IPS-18c (cell line): Measurements from ENCODE around the gene SCUBE1.
"Not testable (repeated sequence)": the region's sequence is repeated elsewhere in the genome, so short reads cannot be mapped to it uniquely, and the experiment has no call there.

ENCODE experiments used
- H3K4me3 ChIP-seq: 2 replicates; pipeline ENCODE4 v1.7.0; 2013; ENCODE audit warnings: low read depth, mild to moderate bottlenecking, low read length, moderate library complexity; ENCODE audit not compliant: insufficient read depth
- H3K9me3 ChIP-seq: one replicate; pipeline ENCODE4 v1.6.1; 2013; ENCODE audit warnings: mild to moderate bottlenecking, low read length, moderate library complexity; ENCODE audit not compliant: control insufficient read depth, insufficient read depth

Gene SCUBE1

GRCh38 chr22:43365715-43366440 lies 22.7 kb upstream of the SCUBE1 start:
- H3K9me3 ChIP-seq = peaks cover 3% of the 10 kb centered on the region

GRCh38 chr22:43364169-43364435 lies 20.9 kb upstream of the SCUBE1 start:
- Histone ChIP-seq H3K4me3 (no peak overlapping the region), H3K9me3 (peaks cover 3% of the 10 kb centered on the region)

More at GRCh38 chr22:43365715-43366440, 22.7 kb upstream of the SCUBE1 start:
- H3K4me3 ChIP-seq = no peak overlapping the region

GRCh38 chr22:43363315-43364168 lies 20.4 kb upstream of the SCUBE1 start:
- H3K9me3 ChIP-seq = peaks cover 3% of the 10 kb centered on the region
- no peak overlapping the region for H3K4me3 ChIP-seq

GRCh38 chr22:43360576-43360975 lies 17.4 kb upstream of the SCUBE1 start:
- Histone ChIP-seq H3K9me3 (no peaks in the 10 kb centered on the region), H3K4me3 (no peak overlapping the region)

GRCh38 chr22:43356881-43357280 lies 13.7 kb upstream of the SCUBE1 start:
- no peak overlapping the region for H3K4me3 ChIP-seq
- no peaks in the 10 kb centered on the region for H3K9me3 ChIP-seq

- not testable (repeated sequence) for H3K9me3 ChIP-seq, H3K4me3 ChIP-seq
Measured at GRCh38 chr22:43355688-43356087, 12.5 kb upstream of the SCUBE1 start.

- Histone ChIP-seq H3K9me3 (no peaks in the 10 kb centered on the region), H3K4me3 (no peak overlapping the region)
Measured at GRCh38 chr22:43351966-43352345, 8.8 kb upstream of the SCUBE1 start.

GRCh38 chr22:43349636-43350035 lies 6.5 kb upstream of the SCUBE1 start:
- H3K4me3 ChIP-seq = no peak overlapping the region
- H3K9me3 ChIP-seq = no peaks in the 10 kb centered on the region

GRCh38 chr22:43346521-43346929 lies 3.4 kb upstream of the SCUBE1 start:
- Histone ChIP-seq H3K9me3 (peaks cover 2% of the 10 kb centered on the region), H3K4me3 (no peak overlapping the region)

- Histone ChIP-seq H3K9me3 (peaks cover 2% of the 10 kb centered on the region), H3K4me3 (no peak overlapping the region)
Measured at GRCh38 chr22:43345761-43346301, 2.7 kb upstream of the SCUBE1 start.

GRCh38 chr22:43345356-43345755 lies 2.2 kb upstream of the SCUBE1 start:
- Histone ChIP-seq H3K4me3 (no peak overlapping the region), H3K9me3 (peaks cover 2% of the 10 kb centered on the region)

GRCh38 chr22:43344520-43344787 lies 1.3 kb upstream of the SCUBE1 start:
- no peak overlapping the region for H3K4me3 ChIP-seq
- H3K9me3 ChIP-seq = peaks cover 2% of the 10 kb centered on the region

GRCh38 chr22:43343670-43344519 lies 723 bp upstream of the SCUBE1 start:
- H3K4me3 ChIP-seq = peak overlapping the region; percentile 49

GRCh38 chr22:43342347-43343261 lies 568 bp downstream of the SCUBE1 start:
- Histone ChIP-seq H3K4me3 (peak overlapping the region; percentile 34; the same call in 1 of the 2 replicates), H3K9me3 (peaks cover 2% of the 10 kb centered on the region)

More at GRCh38 chr22:43343670-43344519, 723 bp upstream of the SCUBE1 start:
- H3K9me3 ChIP-seq = peaks cover 2% of the 10 kb centered on the region

- H3K9me3 ChIP-seq = peaks cover 2% of the 10 kb centered on the region
- no peak overlapping the region for H3K4me3 ChIP-seq
Measured at GRCh38 chr22:43341565-43341964, 1.6 kb downstream of the SCUBE1 start.

- Histone ChIP-seq H3K9me3 (peaks cover 2% of the 10 kb centered on the region), H3K4me3 (no peak overlapping the region)
Measured at GRCh38 chr22:43338766-43339345, 4.3 kb downstream of the SCUBE1 start.
